Thymus (tissue), 11 donors: ENCODE data around the gene RANBP1. TPM values are rescaled to one million over a fixed set of nuclear protein-coding genes. Genes with fewer than 3 reads are reported as not detected.

ENCODE experiments used
- DNase-seq, 9 donors: peaks; one replicate each; pipeline ENCODE4 v3.0.0-alpha.2; 2013; ENCODE audit warnings: low spot score in 9 of 9, low read depth in 6 of 9, missing footprints in 1 of 9
- H3K27ac ChIP-seq, 2 donors: one replicate each; pipeline ENCODE4 v1.5.1; 2013; ENCODE audit warnings: control low read depth in 1 of 2, low read depth in 1 of 2, low read length in 1 of 2, mild to moderate bottlenecking in 1 of 2, moderate library complexity in 1 of 2
- H3K27me3 ChIP-seq, 2 donors: one replicate each; pipeline ENCODE4 v1.5.1; 2013; ENCODE audit warnings: low read length in 1 of 2; ENCODE audit not compliant: control insufficient read depth in 2 of 2, insufficient read depth in 1 of 2
- H3K36me3 ChIP-seq, 2 donors: one replicate each; pipeline ENCODE4 v1.5.1; 2013; ENCODE audit warnings: low read length in 1 of 2, mild to moderate bottlenecking in 1 of 2, moderate library complexity in 1 of 2; ENCODE audit not compliant: control insufficient read depth in 2 of 2, insufficient read depth in 2 of 2
- H3K4me1 ChIP-seq, 2 donors: one replicate each; pipeline ENCODE4 v1.5.1; 2013; ENCODE audit warnings: low read length in 2 of 2; ENCODE audit not compliant: control insufficient read depth in 2 of 2, insufficient read depth in 2 of 2
- H3K4me3 ChIP-seq, 2 donors: one replicate each; pipeline ENCODE4 v1.5.1; 2013; ENCODE audit warnings: low read length in 2 of 2, control low read depth in 1 of 2, mild to moderate bottlenecking in 1 of 2
- H3K9me3 ChIP-seq, 2 donors: one replicate each; pipeline ENCODE4 v1.5.1; 2013; ENCODE audit warnings: low read length in 1 of 2, mild to moderate bottlenecking in 1 of 2; ENCODE audit not compliant: control insufficient read depth in 2 of 2, insufficient read depth in 1 of 2
- WGBS: extraction: QIAGEN DNeasy Blood & Tissue Kit; methylation state at CpG from one replicate; pipeline ENCODE4 v1.1.7; 2013; 5-methylcytosine and 5-hydroxymethylcytosine counted together
- polyA plus RNA-seq: library from polyadenylated mRNA; stranded (reverse); fragments of 200-250 nt; gene quantifications from one replicate; pipeline ENCODE4 v1.2.3, GENCODE V29; 2013
- total RNA-seq: library from RNA; stranded (reverse); fragments of 120-200 nt; gene quantifications from one replicate; pipeline ENCODE4 v1.2.4, GENCODE V29; 2013
- donor health status: healthy.

Gene RANBP1
- total and polyA plus RNA-seq, 2 donors, result 78.9 to 318 TPM

DNA sequence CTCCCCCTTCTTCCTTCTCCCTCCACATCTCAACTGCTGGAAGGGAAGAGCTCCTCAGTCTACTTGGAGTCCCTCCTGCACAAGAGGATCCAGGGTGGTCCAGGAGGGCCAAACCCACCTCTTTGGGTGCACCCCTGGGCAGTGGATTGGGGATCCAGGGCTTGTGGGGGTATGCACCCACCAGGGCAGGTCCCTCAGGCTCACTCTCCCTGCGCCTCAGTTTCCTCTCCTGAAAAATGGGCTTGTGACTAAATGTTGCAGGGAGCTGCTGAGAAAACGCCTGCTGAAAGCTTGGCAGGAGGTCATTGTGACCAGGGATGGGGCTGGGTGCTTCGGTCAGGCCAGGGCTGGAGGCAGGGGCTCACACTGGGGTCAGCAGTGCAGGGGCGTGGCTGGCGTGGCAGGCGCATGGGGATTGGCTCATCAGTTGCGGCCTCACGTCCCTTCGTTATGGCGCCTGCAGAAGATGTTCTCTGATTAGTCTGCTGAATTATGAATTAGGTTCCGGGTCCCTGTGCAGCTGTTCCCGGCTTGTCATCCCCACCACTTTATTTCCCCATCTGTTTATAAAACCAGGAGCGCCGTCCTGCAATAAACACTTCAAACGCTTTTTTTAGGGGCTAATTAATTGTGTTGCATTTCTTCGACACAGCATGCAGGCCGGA lies 60.6 kb downstream of the RANBP1 start:
- Histone ChIP-seq H3K36me3 (no peaks in the 10 kb centered on the region), H3K27me3 (no peaks in the 10 kb centered on the region), H3K9me3 (no peaks in the 10 kb centered on the region), H3K4me1 (peaks cover 0 to 4% of the 10 kb centered on the region in 2 donors), H3K4me3 (no peak overlapping the region), H3K27ac (no peak overlapping the region)
- WGBS, result 97% methylated on average over 17 of the region's 17 CpGs
- DNase-seq, result no peak

Other genes with a start within 250 kb of the RANBP1 start
- 53.6 TPM for gene COMT, start 174.3 kb upstream of the RANBP1 start, total RNA-seq
- gene COMT, start 174.3 kb upstream of the RANBP1 start, polyA plus RNA-seq, result 74.5 TPM
- gene TXNRD2, start 174.3 kb upstream of the RANBP1 start, total RNA-seq, result 10.1 TPM
- 24.2 TPM for gene TXNRD2, start 174.3 kb upstream of the RANBP1 start, polyA plus RNA-seq
- gene ARVCF, start 99.3 kb upstream of the RANBP1 start, total RNA-seq, result 2.1 TPM
- 8.2 TPM for gene ARVCF, start 99.3 kb upstream of the RANBP1 start, polyA plus RNA-seq
- 15.9 TPM for gene TANGO2, start 95.0 kb upstream of the RANBP1 start, total RNA-seq
- gene TANGO2, start 95.0 kb upstream of the RANBP1 start, polyA plus RNA-seq, result 19.7 TPM
- 20.3 TPM for gene DGCR8, start 35.9 kb upstream of the RANBP1 start, total RNA-seq
- 22.5 TPM for gene DGCR8, start 35.9 kb upstream of the RANBP1 start, polyA plus RNA-seq
- 69.3 TPM for gene TRMT2A, start 1.1 kb downstream of the RANBP1 start, total RNA-seq
- 92.4 TPM for gene TRMT2A, start 1.1 kb downstream of the RANBP1 start, polyA plus RNA-seq
- 7.2 TPM for gene ZDHHC8, start 15.7 kb downstream of the RANBP1 start, total RNA-seq
- gene ZDHHC8, start 15.7 kb downstream of the RANBP1 start, polyA plus RNA-seq, result 35.1 TPM
- 0.09 TPM for gene CCDC188, start 35.0 kb downstream of the RANBP1 start, total RNA-seq
- gene CCDC188, start 35.0 kb downstream of the RANBP1 start, polyA plus RNA-seq, result 0.84 TPM
- 3.2 TPM for gene RTN4R, start 152.2 kb downstream of the RANBP1 start, total RNA-seq
- 1.5 TPM for gene RTN4R, start 152.2 kb downstream of the RANBP1 start, polyA plus RNA-seq
- 61.6 TPM for gene DGCR6L, start 204.0 kb downstream of the RANBP1 start, total RNA-seq
- gene DGCR6L, start 204.0 kb downstream of the RANBP1 start, polyA plus RNA-seq, result 62.1 TPM